Neuronal stem cell (in vitro differentiated cells): ENCODE data around the gene PLD6.

Experiments
- DNase-seq: peaks from one replicate; pipeline ENCODE4 v3.0.0-alpha.2; 2013; ENCODE audit warnings: low spot score
- H2AFZ ChIP-seq: one replicate; pipeline ENCODE4 v1.6.1; 2013; ENCODE audit warnings: mild to moderate bottlenecking, low read length, inconsistent platforms
- H2AK5ac ChIP-seq: 2 replicates; pipeline ENCODE4 v1.6.1; 2013; ENCODE audit warnings: low read depth, mild to moderate bottlenecking, inconsistent platforms, low read length, moderate library complexity, mixed read lengths
- H2BK120ac ChIP-seq: 2 replicates; pipeline ENCODE4 v1.6.1; 2013; ENCODE audit warnings: low read depth, mild to moderate bottlenecking, inconsistent platforms, low read length, moderate library complexity, mixed read lengths
- H2BK12ac ChIP-seq: one replicate; pipeline ENCODE4 v1.6.1; 2013; ENCODE audit warnings: low read length, inconsistent platforms
- H2BK15ac ChIP-seq: 2 replicates; pipeline ENCODE4 v1.6.1; 2013; ENCODE audit warnings: mild to moderate bottlenecking, low read length, inconsistent platforms, mixed read lengths
- H2BK5ac ChIP-seq: one replicate; pipeline ENCODE4 v1.6.1; 2013; ENCODE audit warnings: inconsistent platforms, mild to moderate bottlenecking, low read length, moderate library complexity
- H3K14ac ChIP-seq: one replicate; pipeline ENCODE4 v1.6.1; 2013; ENCODE audit warnings: low read length, inconsistent platforms
- H3K18ac ChIP-seq: 2 replicates; pipeline ENCODE4 v1.6.1; 2013; ENCODE audit warnings: low read length, inconsistent platforms
- H3K23ac ChIP-seq: 2 replicates; pipeline ENCODE4 v1.6.1; 2013; ENCODE audit warnings: low read depth, mild to moderate bottlenecking, mixed read lengths, low read length, inconsistent platforms; ENCODE audit not compliant: poor library complexity
- H3K27ac ChIP-seq: replicated peaks from 3 replicates; pipeline ENCODE4 v1.5.1; 2013; ENCODE audit warnings: low read length, inconsistent platforms
- H3K27me3 ChIP-seq, 3 experiments: 2 replicates each; pipeline ENCODE4 v1.6.1; 2013; ENCODE audit warnings: low read length in 3 of 3, mild to moderate bottlenecking in 2 of 3, inconsistent platforms in 1 of 3, low read depth in 1 of 3, mixed read lengths in 1 of 3, moderate library complexity in 1 of 3; ENCODE audit not compliant: control insufficient read depth in 3 of 3, insufficient read depth in 3 of 3
- H3K36me3 ChIP-seq, 2 donors: replicated peaks in 1 of 2; 2 replicates each; pipeline ENCODE4 v1.6.1; 2013; ENCODE audit warnings: low read length in 2 of 2; ENCODE audit not compliant: control insufficient read depth in 2 of 2, insufficient read depth in 2 of 2
- H3K4ac ChIP-seq: 2 replicates; pipeline ENCODE4 v1.6.1; 2013; ENCODE audit warnings: inconsistent platforms, mild to moderate bottlenecking, low read length, moderate library complexity
- H3K4me1 ChIP-seq, 2 donors: 1 replicate in 1 of 2; 2 replicates in 1 of 2; pipeline ENCODE4 v1.6.1; 2013; ENCODE audit warnings: low read length in 2 of 2, low read depth in 1 of 2; ENCODE audit not compliant: control insufficient read depth in 2 of 2, insufficient read depth in 1 of 2
- H3K4me2 ChIP-seq: one replicate; pipeline ENCODE4 v1.6.1; 2013; ENCODE audit warnings: mild to moderate bottlenecking, low read length, inconsistent platforms; ENCODE audit not compliant: insufficient read depth, poor library complexity, severe bottlenecking
- H3K4me3 ChIP-seq, 2 donors: 2 replicates each; pipeline ENCODE4 v1.5.1; 2013; ENCODE audit warnings: low read length in 2 of 2, mild to moderate bottlenecking in 2 of 2, inconsistent platforms in 1 of 2, moderate library complexity in 1 of 2
- H3K79me1 ChIP-seq: one replicate; pipeline ENCODE4 v1.6.1; 2013; ENCODE audit warnings: low read depth, mild to moderate bottlenecking, inconsistent platforms, low read length, moderate library complexity
- H3K9ac ChIP-seq: one replicate; pipeline ENCODE4 v1.6.1; 2013; ENCODE audit warnings: mild to moderate bottlenecking, low read depth, low read length, inconsistent platforms; ENCODE audit not compliant: poor library complexity
- H3K9me3 ChIP-seq, 2 donors: replicated peaks in 1 of 2; 2 replicates each; pipeline versions ENCODE3 to v1.6.1; 2013; ENCODE audit warnings: low read length in 2 of 2, mild to moderate bottlenecking in 2 of 2, inconsistent platforms in 1 of 2, low read depth in 1 of 2, mixed read lengths in 1 of 2, moderate library complexity in 1 of 2; ENCODE audit not compliant: control insufficient read depth in 2 of 2, insufficient read depth in 1 of 2
- H4K8ac ChIP-seq: one replicate; pipeline ENCODE4 v1.6.1; 2013; ENCODE audit warnings: low read depth, mild to moderate bottlenecking, inconsistent platforms, low read length, moderate library complexity
- H4K91ac ChIP-seq: one replicate; pipeline ENCODE4 v1.6.1; 2013; ENCODE audit warnings: low read length, low read depth, mild to moderate bottlenecking, inconsistent platforms; ENCODE audit not compliant: poor library complexity
- WGBS, 2 donors: extraction: QIAGEN DNeasy Blood & Tissue Kit; methylation state at CpG; one replicate each; pipeline ENCODE4 v1.1.7; 2013; ENCODE audit warnings: missing lambda C conversion rate in 2 of 2, mixed read lengths in 1 of 2; ENCODE audit not compliant: insufficient read length in 2 of 2, insufficient replicate concordance in 1 of 2; ENCODE audit errors: extremely low coverage in 2 of 2; 5-methylcytosine and 5-hydroxymethylcytosine counted together

The PLD6 gene

DNA sequence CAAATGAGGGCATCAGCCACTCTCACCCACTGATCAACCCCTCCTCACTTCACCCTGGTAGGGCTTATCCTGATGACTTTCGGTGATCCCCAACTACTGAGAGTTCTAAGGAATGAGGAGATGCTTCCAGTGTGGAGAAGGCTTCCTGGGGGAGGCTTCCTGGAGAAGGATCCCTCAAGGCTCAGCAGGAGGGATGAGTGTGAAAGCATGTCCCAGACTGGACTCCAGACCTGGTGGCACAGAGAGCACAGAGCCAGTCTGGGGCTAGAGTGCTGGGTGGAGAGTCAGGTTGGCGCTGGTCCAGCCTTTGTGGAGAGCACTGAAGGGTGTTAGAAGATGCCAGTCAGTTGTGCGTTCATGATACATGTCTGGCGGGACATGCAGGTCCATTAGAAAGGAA, 53.7 kb downstream of the PLD6 start:
- no peak overlapping the region for H2AFZ ChIP-seq
- no peak overlapping the region for H3K23ac ChIP-seq
- H3K79me1 ChIP-seq: no peaks in the 10 kb centered on the region
- H3K9ac ChIP-seq: no peak overlapping the region
- no peak overlapping the region for H2BK12ac ChIP-seq
- H3K4me1 ChIP-seq: peaks cover 0 to 2% of the 10 kb centered on the region in 2 donors
- H2AK5ac ChIP-seq: no peak overlapping the region
- no peak overlapping the region for H3K4ac ChIP-seq
- no peak overlapping the region for H2BK120ac ChIP-seq
- no peak overlapping the region for H3K18ac ChIP-seq
- H4K91ac ChIP-seq: no peak overlapping the region
- DNase-seq: no peak
- no peak overlapping the region for H3K4me2 ChIP-seq
- peaks cover 39 to 95% of the 10 kb centered on the region in 2 donors for H3K36me3 ChIP-seq
- no peak overlapping the region for H3K27ac ChIP-seq
- H3K27me3 ChIP-seq: no peaks in the 10 kb centered on the region
- H3K14ac ChIP-seq: no peak overlapping the region
- no CpG with 5 or more reads among the region's 4 CpGs for WGBS, 2 donors
- no peak overlapping the region for H3K4me3 ChIP-seq
- no peak overlapping the region for H2BK15ac ChIP-seq
- no peaks in the 10 kb centered on the region for H3K9me3 ChIP-seq
- H4K8ac ChIP-seq: no peak overlapping the region
- no peak overlapping the region for H2BK5ac ChIP-seq

GRCh38 chr17:17151962-17152361, 54.2 kb downstream of the PLD6 start:
- H2AFZ ChIP-seq: no peak overlapping the region
- WGBS, 2 donors: no CpG with 5 or more reads among the region's 8 CpGs
- no peaks in the 10 kb centered on the region for H3K79me1 ChIP-seq
- no peak overlapping the region for H3K4me3 ChIP-seq
- H4K91ac ChIP-seq: no peak overlapping the region
- no peaks in the 10 kb centered on the region for H3K9me3 ChIP-seq
- H4K8ac ChIP-seq: no peak overlapping the region
- no peaks in the 10 kb centered on the region for H3K27me3 ChIP-seq
- H3K18ac ChIP-seq: no peak overlapping the region
- no peak overlapping the region for H3K4me2 ChIP-seq
- no peak overlapping the region for H3K23ac ChIP-seq
- DNase-seq: no peak
- H3K14ac ChIP-seq: no peak overlapping the region
- H3K27ac ChIP-seq: no peak overlapping the region
- H2AK5ac ChIP-seq: no peak overlapping the region
- H3K4ac ChIP-seq: no peak overlapping the region
- no peak overlapping the region for H2BK12ac ChIP-seq
- no peak overlapping the region for H2BK120ac ChIP-seq
- H3K4me1 ChIP-seq: peaks cover 0 to 2% of the 10 kb centered on the region in 2 donors
- no peak overlapping the region for H2BK15ac ChIP-seq
- peak overlapping the region; percentile 27 for H3K9ac ChIP-seq
- peaks cover 37 to 95% of the 10 kb centered on the region in 2 donors for H3K36me3 ChIP-seq
- no peak overlapping the region for H2BK5ac ChIP-seq

DNA sequence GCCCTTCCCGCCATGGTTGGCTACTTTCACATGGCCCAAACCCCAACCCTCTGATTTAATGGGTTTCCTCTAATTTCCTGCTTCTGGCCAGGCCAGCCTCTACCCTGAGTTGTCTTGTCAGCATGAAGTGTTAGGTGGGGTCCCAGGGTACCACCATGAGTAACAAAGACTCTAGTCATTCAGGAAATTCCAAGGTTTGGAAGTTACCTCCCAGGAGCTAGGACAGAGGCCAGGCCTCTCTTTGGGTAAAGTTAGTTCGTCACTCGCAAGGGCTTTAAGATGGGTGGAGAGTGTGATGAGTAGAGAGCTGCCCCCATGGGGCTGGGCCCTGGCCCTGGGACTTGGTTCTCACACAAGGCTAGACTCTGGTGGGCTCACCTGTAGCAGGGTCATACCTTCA, 54.6 kb downstream of the PLD6 start:
- no peak overlapping the region for H3K14ac ChIP-seq
- H2BK15ac ChIP-seq: no peak overlapping the region
- peaks cover 37 to 95% of the 10 kb centered on the region in 2 donors for H3K36me3 ChIP-seq
- H3K4me3 ChIP-seq: no peak overlapping the region
- no peak overlapping the region for H3K4me2 ChIP-seq
- H2AK5ac ChIP-seq: no peak overlapping the region
- no peak overlapping the region for H2BK12ac ChIP-seq
- no peak overlapping the region for H2AFZ ChIP-seq
- peaks cover 0 to 2% of the 10 kb centered on the region in 2 donors for H3K4me1 ChIP-seq
- no peak overlapping the region for H2BK5ac ChIP-seq
- WGBS, 2 donors: no CpG with 5 or more reads among the region's 3 CpGs
- H4K8ac ChIP-seq: no peak overlapping the region
- no peak overlapping the region for H3K18ac ChIP-seq
- H3K27me3 ChIP-seq: no peaks in the 10 kb centered on the region
- no peak overlapping the region for H3K4ac ChIP-seq
- no peak overlapping the region for H3K27ac ChIP-seq
- no peak overlapping the region for H3K9ac ChIP-seq
- H2BK120ac ChIP-seq: no peak overlapping the region
- H4K91ac ChIP-seq: no peak overlapping the region
- H3K23ac ChIP-seq: no peak overlapping the region
- H3K79me1 ChIP-seq: no peaks in the 10 kb centered on the region
- DNase-seq: no peak
- no peaks in the 10 kb centered on the region for H3K9me3 ChIP-seq

DNA sequence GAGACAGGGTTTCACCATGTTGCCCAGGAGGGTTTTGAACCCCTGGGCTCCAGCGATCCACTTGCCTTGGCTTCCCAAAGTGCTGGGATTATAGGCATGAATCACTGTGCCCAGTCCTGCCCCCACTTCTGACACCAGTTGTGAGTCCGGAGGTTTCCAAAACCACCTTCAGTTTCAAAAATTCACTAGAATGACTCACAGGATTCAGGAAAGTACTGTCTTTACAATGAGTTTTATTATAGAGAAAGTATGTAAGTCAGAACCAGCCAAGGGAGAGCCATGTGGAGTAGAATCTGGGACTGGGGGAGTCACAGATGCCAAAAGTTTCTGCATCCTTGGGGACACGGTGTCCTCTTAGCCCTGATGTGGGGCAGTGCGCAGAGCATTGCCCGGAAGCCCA, 55.1 kb downstream of the PLD6 start:
- Histone ChIP-seq H3K4ac (no peak overlapping the region), H4K91ac (no peak overlapping the region), H3K9me3 (no peaks in the 10 kb centered on the region), H3K27ac (no peak overlapping the region), H2BK5ac (no peak overlapping the region), H2BK15ac (no peak overlapping the region), H2AK5ac (no peak overlapping the region), H4K8ac (no peak overlapping the region), H3K18ac (no peak overlapping the region), H3K27me3 (no peaks in the 10 kb centered on the region), H3K79me1 (no peaks in the 10 kb centered on the region), H2BK12ac (no peak overlapping the region), H2BK120ac (no peak overlapping the region), H3K14ac (no peak overlapping the region), H3K23ac (no peak overlapping the region), H3K36me3 (peaks cover 40 to 95% of the 10 kb centered on the region in 2 donors), H3K4me2 (no peak overlapping the region), H3K4me1 (peaks cover 0 to 2% of the 10 kb centered on the region in 2 donors), H2AFZ (no peak overlapping the region), H3K4me3 (no peak overlapping the region), H3K9ac (no peak overlapping the region)
- no peak for DNase-seq
- WGBS, 2 donors: no CpG with 5 or more reads among the region's 5 CpGs
